ENCODE data around the gene COLQ.
"Not testable (repeated sequence)": the region's sequence is repeated elsewhere in the genome, so short reads cannot be mapped to it uniquely, and the experiment has no call there.

Gene COLQ

GRCh38 chr3:15521573-15521965 is at the start of gene COLQ:
Gene COLQ, minus strand, starts transcription at chr3:15521706. Its CDS starts 81 bp downstream, at chr3:15521625.
- DNase-seq (ENCODE audit: low spot score) = no peak

DNA sequence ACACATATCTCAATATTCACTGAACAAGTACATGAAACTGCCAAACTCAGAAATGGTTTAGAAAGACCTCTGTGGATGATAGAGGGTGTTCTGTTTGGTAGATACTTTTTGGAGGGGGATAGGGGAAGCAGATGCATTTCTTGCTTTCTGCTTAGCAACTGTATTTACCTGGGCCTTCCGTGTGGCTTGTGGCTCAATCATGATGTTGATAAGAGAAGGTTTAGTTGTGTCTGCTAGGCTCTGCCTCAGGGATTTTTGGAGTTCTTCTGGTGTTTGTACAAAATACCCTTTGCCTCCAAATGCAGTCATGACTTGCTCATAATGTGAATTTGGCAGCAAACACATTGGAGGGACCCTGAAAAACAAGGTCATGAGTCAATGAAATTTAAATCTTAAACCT is 41.7 kb upstream of the COLQ start:
- no peak for DNase-seq (ENCODE audit: low spot score)

DNA sequence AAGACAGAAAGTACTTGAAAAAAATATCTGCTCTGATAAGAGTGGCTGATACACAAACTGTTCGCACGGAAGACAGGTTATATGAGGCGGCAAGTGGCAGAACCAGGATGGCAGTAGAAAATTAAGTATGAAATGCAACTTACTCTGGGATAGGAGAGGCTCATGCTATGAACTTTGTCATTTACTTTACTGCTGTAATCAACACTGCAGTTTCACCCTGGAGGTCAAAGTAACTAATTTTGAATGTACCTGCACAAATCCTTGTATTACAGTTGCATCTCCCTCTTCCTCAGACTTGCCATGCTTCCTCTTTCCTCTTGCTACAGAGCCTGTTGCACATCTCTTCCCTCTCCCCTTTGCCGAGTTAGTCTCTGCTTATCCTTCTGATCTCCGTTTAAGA is 41.1 kb upstream of the COLQ start:
- DNase-seq (ENCODE audit: low spot score) = no peak

GRCh38 chr3:15558581-15558980 is 37.1 kb upstream of the COLQ start:
- DNase-seq (ENCODE audit: low spot score) = no peak

DNA sequence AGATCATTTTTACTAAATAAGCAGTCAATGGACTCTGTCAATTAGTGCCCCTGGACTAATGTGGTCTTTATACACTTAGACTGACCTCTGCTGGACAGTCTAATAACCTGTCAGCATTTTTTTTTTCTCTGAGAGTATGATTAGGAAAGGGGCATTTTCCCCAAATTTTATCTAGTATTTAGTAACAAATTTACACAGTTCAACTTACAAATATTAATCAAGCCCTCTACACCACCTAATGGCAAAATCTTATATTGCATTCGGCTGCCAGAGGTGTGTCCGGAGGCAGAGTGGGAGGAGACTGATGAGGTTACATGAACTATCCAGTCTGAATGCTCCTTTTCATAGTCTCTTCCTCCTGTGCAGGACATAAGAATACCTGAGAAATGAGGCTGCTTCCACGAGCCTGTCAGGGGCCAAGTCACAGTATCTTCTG is 36.0 kb upstream of the COLQ start:
- DNase-seq (ENCODE audit: low spot score) = no peak

DNA sequence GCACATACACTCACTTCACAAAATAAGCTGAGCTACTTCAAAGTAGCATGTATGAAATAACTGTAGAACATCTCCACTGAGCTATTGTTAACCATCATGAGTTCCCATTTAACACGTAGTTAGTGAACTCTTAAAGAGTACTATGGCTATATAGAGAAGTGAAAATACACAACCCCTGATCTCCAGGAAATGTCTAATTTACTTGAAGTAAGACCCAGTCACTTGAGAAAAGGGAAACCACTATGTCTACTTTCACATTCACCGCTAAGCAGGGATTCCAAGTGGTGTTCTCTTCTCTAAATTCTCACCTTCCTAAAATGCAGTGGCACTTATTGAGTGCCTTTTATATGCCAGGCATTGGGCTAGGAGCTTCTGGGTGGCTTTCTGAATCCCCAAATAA is 35.0 kb upstream of the COLQ start:
- no peak for DNase-seq (ENCODE audit: low spot score)

DNA sequence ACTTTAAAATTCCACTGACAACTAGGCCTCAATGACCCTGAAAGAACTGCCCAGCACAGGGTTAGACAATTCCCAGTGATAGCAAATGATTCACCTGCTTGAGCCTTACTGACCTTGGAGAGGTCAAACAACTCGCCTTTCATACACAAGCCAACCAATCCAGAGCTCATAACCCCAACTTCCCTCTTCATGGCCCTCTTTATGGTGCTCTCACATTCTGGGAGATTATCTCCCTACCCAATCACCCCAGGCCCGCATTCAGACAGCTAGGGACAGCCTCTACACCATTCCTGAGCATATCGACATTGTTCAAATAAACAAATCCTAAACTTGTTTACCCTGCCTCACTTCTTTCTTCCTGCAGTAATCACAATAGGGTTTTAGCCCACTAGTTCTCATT is 32.2 kb upstream of the COLQ start:
- DNase-seq (ENCODE audit: low spot score) = no peak

DNA sequence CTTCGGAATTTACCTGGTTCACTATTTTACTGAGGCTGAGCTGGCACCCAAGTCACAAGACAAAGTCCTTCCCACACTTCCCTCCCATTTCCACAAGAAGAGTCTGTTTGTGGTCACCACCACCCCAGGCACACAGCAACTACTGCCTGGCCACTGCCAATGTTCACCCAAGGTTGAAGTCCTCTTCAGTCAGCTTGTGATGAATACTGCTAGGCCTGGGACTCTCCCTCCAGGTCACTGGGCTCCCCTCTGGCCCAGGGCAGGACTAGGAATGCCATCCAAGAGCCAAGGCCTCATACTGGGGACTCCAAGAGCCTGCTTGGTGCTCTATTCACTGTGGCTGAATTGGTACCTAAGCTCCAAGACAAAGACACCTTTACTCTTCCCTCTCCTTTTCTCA is 30.4 kb upstream of the COLQ start:
- DNase-seq (ENCODE audit: low spot score) = no peak

DNA sequence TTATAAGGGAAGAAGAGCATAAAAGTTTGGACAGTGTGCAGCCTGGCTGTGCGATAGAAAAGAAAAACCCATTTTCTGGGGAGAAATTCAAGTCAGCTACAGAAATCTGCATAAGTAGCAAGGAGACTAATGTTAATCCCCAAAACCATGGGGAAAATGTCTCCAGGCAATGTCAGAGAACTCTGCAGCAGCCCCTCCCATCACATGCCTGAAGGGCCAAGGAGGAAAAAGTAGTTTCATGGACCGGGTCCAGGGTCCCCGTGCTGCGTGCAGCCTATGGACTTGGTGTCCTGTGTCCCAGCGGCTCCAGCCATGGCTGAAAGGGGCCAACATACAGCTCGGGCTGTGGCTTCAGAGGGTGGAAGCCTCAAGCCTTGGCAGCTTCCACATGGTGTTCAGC is 28.3 kb upstream of the COLQ start:
- no peak for DNase-seq (ENCODE audit: low spot score)

DNA sequence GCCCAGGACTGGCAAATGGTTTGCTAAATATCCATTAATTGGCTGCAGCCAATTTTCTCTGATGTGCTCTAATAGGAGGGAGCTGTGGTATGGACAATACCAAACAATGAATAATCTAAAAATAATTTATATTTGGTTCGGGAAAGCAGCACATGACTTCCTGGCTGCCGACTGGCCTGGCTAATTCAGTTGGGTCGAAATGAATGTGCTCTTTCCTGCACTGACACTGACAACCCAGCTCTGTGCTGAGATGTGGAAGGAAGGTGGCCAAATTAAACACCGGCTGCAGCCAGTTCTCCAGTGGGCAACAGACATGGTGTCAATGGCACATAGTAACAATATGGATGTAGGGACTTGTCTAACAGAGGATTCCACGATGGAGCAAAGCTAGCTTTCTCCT is 21.1 kb upstream of the COLQ start:
- DNase-seq (ENCODE audit: low spot score) = no peak

- no peak for DNase-seq (ENCODE audit: low spot score)
These were observed 19.9 kb upstream of the COLQ start for GRCh38 chr3:15541371-15541770.

DNA sequence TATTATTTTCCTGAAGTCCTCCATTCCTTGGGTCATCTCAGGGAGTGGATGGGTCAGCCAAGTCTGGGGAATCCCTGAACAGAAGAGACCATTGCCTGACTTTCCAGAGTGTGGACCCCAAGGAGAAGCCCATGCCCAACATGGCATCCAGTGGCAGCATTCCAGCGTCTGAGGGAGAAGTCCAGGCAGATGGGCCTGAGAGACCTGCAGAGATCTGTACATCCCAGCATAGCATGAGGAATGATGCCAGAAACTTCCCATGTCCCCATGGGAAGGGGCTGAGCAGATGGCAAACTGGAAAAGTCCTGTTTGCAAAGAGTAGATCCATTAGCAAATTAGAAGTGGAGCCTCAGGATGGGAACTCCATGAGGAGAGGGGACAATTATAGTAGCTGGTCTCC is 17.6 kb upstream of the COLQ start:
- no peak for DNase-seq (ENCODE audit: low spot score)

GRCh38 chr3:15538345-15538744 is 16.8 kb upstream of the COLQ start:
- DNase-seq (ENCODE audit: low spot score) = no peak

GRCh38 chr3:15536856-15537255 is 15.3 kb upstream of the COLQ start:
- no peak for DNase-seq (ENCODE audit: low spot score)

DNA sequence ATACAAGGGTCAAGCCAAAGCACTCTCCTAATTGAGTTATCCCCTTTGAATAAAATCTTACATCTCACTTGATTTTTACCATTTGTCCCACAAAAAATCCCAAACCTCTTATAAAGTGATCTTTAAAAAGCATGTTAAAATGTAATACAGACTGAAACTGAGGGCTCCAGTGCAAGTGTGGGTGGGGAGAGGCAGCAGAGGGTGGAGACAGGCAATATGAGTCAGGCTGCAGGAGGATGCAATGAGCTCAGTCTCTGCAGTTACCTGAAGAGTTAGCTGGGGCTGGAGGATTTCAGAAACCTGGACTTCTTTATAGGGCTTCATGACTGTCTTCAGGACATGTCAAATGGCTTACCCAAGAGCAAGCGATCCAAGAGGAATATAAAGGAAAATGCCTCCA is 14.2 kb upstream of the COLQ start:
- no peak for DNase-seq (ENCODE audit: low spot score)

DNA sequence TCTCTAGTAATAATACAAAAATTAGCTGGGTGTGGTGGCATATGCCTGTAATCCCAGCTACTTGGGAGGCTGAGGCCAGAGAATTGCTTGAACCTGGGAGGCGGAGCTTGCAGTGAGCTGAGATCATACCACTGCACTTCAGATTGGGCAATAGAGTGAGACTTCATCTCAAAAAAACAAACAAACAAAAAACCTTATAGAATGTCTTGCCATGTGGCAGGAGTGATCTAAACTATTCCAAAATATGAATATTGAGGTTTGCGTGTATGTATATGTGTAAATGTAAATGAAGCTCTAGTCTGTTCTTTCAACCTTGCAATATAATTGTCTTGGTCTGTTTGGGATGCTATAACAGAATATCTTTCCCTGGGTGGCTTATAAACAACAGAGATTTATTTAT is 11.1 kb upstream of the COLQ start:
- DNase-seq (ENCODE audit: low spot score) = not testable (repeated sequence)

DNA sequence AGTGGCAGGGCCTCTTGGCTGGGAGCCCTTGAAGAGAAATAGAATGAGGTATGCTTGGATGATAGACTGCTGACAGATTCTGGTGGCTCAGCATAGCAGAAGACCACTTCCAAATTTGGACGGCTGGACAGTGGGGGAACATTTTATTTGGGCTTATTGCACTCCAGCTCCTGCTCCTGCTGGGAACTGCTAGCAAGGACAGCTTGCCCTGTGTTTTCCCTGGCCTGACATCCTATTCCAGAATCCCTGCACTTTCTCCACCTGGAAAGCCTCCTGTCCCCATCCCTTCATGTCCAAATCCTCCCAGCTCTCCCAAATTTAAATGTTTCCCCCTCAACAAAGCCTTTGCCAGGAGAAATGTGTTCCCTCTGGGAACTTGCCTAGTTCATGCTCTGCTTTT is 9.8 kb upstream of the COLQ start:
- no peak for DNase-seq (ENCODE audit: low spot score)

GRCh38 chr3:15528854-15529537 is 7.5 kb upstream of the COLQ start:
- no peak for DNase-seq (ENCODE audit: low spot score)

GRCh38 chr3:15527031-15527459 is 5.5 kb upstream of the COLQ start:
- DNase-seq (ENCODE audit: low spot score) = no peak

DNA sequence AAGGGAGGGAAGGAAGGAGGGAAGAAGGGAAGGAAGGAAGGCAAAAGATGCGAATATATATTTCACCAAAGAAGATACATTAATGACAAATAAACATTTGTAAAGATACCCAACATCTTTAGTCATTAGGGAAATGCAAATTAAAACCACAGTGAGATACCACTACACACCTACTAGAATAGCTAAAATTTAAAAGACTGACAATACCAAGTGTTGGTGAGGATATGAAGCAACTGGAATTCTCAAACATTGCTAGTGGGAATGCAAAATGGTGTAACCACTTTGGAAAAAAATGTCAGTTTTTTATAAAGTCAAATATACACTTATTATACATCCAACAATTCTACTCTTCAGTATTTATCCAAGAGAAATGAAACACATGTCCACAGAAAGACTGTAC is 4.3 kb upstream of the COLQ start:
- no peak for DNase-seq (ENCODE audit: low spot score)

DNA sequence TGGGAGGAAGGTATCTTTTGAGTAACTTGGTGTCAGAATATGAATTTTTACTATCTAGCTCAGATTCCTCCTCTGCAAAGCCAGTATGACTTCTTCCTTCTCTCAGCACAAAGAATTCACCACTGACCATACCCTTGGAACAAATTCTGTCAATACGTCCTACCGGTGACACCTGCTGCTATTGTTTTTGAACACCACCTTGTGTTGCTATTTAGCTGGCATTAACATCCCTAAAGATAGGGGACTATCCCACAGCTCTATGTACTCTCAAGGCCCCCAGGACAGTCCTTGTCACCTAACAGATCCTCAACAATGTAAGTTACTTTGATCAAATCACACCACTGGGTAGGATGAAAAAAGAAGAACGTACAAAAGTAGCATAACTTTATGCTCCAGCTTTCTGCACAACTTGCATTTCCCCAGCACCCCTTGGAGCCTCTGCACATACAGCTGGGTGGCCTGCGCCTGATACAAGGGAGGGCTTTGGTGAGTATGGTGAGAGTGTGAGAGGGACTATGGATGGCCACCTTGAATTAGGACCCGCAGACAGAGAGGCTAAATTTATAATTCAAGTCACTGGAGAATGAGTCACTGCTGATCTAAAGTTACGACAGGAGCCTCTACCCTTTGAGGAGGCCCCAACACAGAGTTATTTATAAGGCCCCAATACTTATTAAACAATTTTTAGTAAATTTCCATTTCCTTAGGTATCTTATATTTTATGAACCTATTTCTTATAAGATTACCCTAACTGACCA is 2.3 kb upstream of the COLQ start:
- DNase-seq (ENCODE audit: low spot score) = no peak

DNA sequence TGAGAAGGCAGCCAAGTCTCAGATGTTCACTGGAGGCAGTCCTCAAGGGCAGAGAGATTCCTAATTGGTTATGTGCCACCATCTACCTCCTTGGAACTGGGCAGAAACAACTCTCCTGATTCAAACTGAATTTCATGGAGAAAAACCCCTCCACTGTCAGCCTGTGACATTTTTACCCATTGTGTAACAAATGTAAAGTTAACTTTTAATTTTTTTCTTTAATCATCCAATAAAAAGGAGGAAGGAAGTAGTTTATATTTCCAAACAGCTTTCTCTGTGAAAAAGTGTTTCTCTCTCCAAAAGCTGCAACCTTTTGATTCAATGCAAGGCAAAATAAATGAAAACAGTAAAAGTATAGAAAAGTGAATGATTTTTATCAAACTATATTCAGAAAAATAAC is 510 bp upstream of the COLQ start:
- no peak for DNase-seq (ENCODE audit: low spot score)

DNA sequence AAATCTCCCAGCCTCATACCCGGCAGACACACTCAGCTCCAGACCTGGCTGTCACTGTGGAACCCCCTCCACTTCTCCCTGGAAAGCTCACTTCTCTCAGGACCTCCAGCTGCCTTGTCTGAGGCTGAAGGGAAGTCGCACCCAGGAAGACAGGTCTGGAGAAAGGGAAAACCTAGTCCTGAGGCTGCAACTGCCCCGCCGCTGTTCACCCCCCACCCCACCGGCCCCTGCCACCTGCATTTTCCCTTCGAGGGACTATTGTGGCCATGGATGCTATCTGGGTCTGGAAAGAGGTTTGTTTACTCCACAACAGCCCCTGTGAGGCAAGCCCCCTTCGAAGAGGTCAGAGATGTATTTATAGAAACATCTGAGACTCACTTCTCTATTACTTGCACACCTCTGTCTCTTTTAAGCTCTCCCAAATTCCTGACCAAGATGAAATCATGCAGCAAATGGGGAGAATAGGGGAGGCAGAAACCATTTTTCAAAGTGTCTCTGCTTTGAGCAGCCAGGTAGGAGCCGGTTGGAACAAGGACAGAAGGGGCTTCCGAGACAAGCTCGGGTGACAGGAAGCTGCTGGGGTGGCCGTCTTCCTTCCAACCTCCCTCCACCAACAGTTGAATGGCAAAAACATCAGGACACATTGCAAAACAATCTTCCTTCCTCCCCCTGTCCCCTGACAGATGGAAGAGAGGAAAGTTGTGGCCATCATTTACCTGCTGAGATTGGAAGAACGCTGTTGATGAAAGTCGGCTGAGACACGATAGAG is 518 bp downstream of the COLQ start:
- DNase-seq (ENCODE audit: low spot score) = no peak

All from left forelimb (tissue), 1 donor.